Right atrium auricular region (tissue), 2 donors: ENCODE data around the gene TNFRSF4. TPM values are rescaled to one million over a fixed set of nuclear protein-coding genes. Genes with fewer than 3 reads are reported as not detected.
"Not testable (repeated sequence)": the region's sequence is repeated elsewhere in the genome, so short reads cannot be mapped to it uniquely, and the experiment has no call there.

Experiments
- DNase-seq: peaks from one replicate; pipeline ENCODE4 v3.0.0-alpha.2; 2019; ENCODE audit warnings: low spot score
- H3K27ac ChIP-seq, 2 donors: fragments of 200-600 bp; sonication (generic); 1 replicate in 1 of 2; 2 replicates in 1 of 2; pipeline ENCODE4 v1.5.1; 2016 to 2019
- H3K27me3 ChIP-seq, 2 donors: fragments of 200-600 bp; sonication (generic); one replicate each; pipeline versions ENCODE4 v1.5.1 to v1.6.0; 2017 to 2019
- H3K36me3 ChIP-seq: fragments of 200-600 bp; sonication (generic); one replicate; pipeline ENCODE4 v1.5.1; 2016
- H3K4me1 ChIP-seq, 2 donors: fragments of 200-600 bp; sonication (generic); one replicate each; pipeline versions ENCODE4 v1.5.1 to v1.6.0; 2017 to 2019
- H3K4me3 ChIP-seq, 2 donors: fragments of 200-600 bp; sonication (generic); 1 replicate in 1 of 2; 2 replicates in 1 of 2; pipeline ENCODE4 v1.5.1; 2017 to 2019; ENCODE audit warnings: mild to moderate bottlenecking in 1 of 2, moderate library complexity in 1 of 2
- H3K9me3 ChIP-seq, 2 donors: fragments of 200-600 bp; sonication (generic); one replicate each; pipeline ENCODE4 v1.5.1; 2019
- total RNA-seq, 2 donors: library from RNA; depleted of rRNA; stranded (reverse); fragments of >200 nt; gene quantifications; one replicate each; pipeline ENCODE4 v1.1.0, GENCODE V29; 2016
- TF ChIP-seq, protein P1 (sequence below), 2 donors: fragments of 200-600 bp; sonication (generic); IDR thresholded peaks; one replicate each; pipeline ENCODE4 v1.5.1; 2019; ENCODE audit warnings: antibody characterized with exemption in 2 of 2

Gene TNFRSF4
- total RNA-seq, 2 donors from 2014 or later: 0.59 to 0.79 TPM

GRCh38 chr1:1176931-1177330 is 37.0 kb downstream of the TNFRSF4 start:
- Histone ChIP-seq H3K9me3 (no peaks in the 10 kb centered on the region), H3K36me3 (no peaks in the 10 kb centered on the region), H3K4me3 (no peak overlapping the region), H3K27ac (no peak overlapping the region), H3K27me3 (peaks cover 0 to 18% of the 10 kb centered on the region in 2 donors), H3K4me1 (peaks cover 0 to 9% of the 10 kb centered on the region in 2 donors)
- TF ChIP-seq, protein P1, sequence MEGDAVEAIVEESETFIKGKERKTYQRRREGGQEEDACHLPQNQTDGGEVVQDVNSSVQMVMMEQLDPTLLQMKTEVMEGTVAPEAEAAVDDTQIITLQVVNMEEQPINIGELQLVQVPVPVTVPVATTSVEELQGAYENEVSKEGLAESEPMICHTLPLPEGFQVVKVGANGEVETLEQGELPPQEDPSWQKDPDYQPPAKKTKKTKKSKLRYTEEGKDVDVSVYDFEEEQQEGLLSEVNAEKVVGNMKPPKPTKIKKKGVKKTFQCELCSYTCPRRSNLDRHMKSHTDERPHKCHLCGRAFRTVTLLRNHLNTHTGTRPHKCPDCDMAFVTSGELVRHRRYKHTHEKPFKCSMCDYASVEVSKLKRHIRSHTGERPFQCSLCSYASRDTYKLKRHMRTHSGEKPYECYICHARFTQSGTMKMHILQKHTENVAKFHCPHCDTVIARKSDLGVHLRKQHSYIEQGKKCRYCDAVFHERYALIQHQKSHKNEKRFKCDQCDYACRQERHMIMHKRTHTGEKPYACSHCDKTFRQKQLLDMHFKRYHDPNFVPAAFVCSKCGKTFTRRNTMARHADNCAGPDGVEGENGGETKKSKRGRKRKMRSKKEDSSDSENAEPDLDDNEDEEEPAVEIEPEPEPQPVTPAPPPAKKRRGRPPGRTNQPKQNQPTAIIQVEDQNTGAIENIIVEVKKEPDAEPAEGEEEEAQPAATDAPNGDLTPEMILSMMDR (IDR thresholded peaks at IDR 0.05): no peak
- no peak for DNase-seq

DNA sequence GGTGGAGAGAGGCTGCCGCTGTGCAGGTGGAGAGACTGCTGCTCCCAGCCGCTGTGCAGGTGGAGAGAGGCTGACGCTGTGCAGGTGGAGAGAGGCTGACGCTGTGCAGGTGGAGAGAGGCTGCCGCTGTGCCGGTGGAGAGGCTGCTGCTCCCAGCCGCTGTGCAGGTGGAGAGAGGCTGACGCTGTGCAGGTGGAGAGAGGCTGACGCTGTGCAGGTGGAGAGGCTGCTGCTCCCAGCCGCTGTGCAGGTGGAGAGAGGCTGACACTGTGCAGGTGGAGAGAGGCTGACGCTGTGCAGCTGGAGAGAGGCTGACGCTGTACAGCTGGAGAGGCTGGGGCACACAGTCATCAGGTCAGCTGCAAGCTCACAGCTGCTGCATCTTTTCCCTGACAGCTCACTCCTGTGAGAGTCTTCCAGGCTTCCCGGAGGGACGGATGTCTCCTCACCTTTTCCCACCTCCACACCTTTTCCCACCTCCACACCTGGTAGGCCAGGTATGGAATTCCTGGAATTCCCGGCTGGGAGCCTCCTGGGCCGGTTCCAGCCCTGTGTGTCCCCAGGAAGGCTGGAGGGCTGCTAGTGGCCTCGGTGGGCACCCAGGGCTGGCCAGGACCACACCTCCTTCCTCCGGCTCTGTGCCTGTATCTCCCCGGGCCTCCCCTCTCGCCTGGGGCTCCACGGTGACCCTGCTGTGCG is 37.7 kb downstream of the TNFRSF4 start:
- not testable (repeated sequence) for DNase-seq, H3K4me1 ChIP-seq, H3K9me3 ChIP-seq, H3K36me3 ChIP-seq, H3K27ac ChIP-seq, H3K4me3 ChIP-seq
- peaks cover 0 to 24% of the 10 kb centered on the region in 2 donors for H3K27me3 ChIP-seq

DNA sequence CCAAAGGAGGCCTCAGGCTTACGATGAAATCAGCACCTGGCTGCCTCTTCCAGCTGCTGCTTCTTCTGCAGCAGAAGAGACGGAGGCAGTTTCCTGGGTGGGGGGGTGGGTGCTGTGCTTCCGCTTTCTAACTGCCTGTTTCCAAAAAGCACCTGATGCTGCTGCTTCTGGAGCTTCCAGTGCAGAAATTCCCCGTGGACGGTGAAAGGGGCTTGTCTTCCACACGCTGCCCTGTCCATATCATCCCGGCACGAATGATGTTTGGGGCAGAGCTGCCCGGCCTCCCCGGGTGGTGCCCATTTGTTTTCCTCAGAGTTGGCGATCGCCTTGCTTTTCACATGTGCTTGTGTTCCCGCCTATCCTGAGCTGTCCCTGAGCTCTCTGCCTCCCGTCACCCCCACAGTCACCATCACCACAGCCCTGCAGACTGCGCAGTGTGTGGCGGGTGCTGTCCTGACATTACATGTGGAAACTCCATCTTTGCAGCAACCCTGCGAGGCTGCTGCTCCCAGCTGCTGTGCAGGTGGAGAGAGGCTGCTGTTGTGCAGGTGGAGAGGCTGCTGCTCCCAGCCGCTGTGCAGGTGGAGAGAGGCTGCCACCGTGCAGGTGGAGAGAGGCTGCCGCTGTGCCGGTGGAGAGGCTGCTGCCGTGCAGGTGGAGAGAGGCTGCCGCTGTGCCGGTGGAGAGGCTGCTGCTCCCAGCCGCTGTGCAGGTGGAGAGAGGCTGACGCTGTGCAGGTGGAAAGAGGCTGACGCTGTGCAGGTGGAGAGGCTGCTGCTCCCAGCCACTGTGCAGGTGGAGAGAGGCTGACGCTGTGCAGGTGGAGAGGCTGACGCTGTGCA is 38.5 kb downstream of the TNFRSF4 start:
- TF ChIP-seq, protein P1 (IDR thresholded peaks at IDR 0.05): no peak
- H3K9me3 ChIP-seq: no peaks in the 10 kb centered on the region
- peaks cover 0 to 9% of the 10 kb centered on the region in 2 donors for H3K4me1 ChIP-seq
- no peaks in the 10 kb centered on the region for H3K36me3 ChIP-seq
- peaks cover 0 to 24% of the 10 kb centered on the region in 2 donors for H3K27me3 ChIP-seq
- H3K27ac ChIP-seq: no peak overlapping the region
- no peak for DNase-seq
- H3K4me3 ChIP-seq: no peak overlapping the region

GRCh38 chr1:1173793-1174415 is 40.0 kb downstream of the TNFRSF4 start, which contains the start of gene TTLL10:
Gene TTLL10, plus strand, starts transcription at chr1:1173880. Its CDS starts 5,336 bp downstream, at chr1:1179216.
- Histone ChIP-seq H3K4me1 (peaks cover 0 to 9% of the 10 kb centered on the region in 2 donors), H3K27me3 (peaks cover 0 to 21% of the 10 kb centered on the region in 2 donors), H3K36me3 (no peaks in the 10 kb centered on the region), H3K27ac (no peak within 1 kb of the TSS), H3K4me3 (no peak within 1 kb of the TSS), H3K9me3 (no peaks in the 10 kb centered on the region)
- DNase-seq: no peak
- TF ChIP-seq, protein P1 (IDR thresholded peaks at IDR 0.05): no peak

- DNase-seq: no peak
- peaks cover 0 to 9% of the 10 kb centered on the region in 2 donors for H3K4me1 ChIP-seq
- no peaks in the 10 kb centered on the region for H3K9me3 ChIP-seq
- H3K27ac ChIP-seq: no peak overlapping the region
- peaks cover 0 to 18% of the 10 kb centered on the region in 2 donors for H3K27me3 ChIP-seq
- H3K4me3 ChIP-seq: no peak overlapping the region
- TF ChIP-seq, protein P1 (IDR thresholded peaks at IDR 0.05): no peak
- H3K36me3 ChIP-seq: no peaks in the 10 kb centered on the region
These were observed 40.7 kb downstream of the TNFRSF4 start for GRCh38 chr1:1173061-1173792.
